ENCODE measurements around the gene ADAMTS13.

ADAMTS13 gene

DNA sequence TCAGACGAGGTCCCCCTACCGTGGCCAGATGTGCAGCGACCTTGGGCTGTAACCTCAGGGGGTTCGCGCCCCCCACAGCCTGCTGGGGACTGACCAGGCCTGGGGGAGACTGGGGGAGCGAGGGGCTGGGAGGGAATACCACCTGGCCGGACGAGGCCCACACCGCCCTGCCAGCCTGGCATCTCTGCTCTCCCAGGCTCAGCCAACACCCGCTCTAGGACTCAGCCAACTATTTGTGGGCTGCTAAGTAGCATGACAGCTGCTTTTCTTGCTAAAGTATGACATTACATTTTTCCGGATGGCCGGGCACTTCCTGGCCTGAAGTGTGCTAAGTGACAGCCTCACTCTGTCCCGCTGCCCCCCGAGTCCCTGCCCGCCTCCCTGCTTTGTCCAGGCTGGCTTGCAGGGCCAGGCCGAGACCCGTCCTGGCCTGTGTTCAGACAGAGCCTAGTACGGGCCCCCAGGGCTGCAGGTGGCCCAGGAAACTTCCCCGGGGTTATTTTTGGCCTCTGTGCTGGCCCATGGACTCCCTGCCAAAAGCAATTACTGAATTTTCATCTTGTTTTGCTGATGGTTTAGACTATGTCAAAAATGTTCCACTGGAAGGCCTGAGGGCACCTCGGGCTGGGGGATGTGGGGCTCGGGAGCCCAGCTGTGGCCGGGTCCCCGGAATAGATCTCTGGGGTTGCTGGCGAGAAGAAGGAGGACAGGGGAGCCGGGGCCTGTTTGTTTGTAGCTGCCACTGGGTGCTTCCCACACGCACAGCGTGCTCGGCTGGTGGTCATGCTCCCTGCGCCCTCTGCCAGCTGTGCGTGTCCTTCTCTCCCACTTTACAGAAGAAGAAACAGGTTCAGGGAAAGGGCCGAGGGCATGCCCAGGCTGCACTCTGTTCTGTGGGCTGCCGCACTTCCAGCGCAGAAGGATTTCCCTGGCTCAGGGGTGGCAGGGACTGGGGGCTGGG lies 70.2 kb downstream of the ADAMTS13 start:
- DNase-seq: peak; percentile 32

DNA sequence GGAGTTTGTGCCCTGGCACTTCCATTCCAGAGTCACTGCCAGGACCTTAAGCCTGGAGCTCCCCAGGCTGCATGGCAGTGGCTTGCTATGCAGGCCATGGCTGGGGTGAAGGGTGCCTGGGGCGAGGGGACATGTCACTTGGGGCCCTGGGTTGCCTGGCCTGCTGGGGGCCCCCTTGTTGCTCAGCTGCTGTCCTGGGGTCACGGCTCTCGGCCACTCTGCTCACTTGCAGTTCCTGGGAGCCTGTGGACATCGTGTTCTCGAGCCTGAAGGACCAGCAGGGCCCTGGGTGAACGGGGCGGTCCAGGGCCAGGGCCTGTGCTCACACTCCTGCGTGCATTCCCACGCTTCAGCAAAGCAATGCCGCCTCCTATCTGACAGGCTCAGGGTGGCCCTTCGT lies 71.3 kb downstream of the ADAMTS13 start:
- DNase-seq: no peak

DNA sequence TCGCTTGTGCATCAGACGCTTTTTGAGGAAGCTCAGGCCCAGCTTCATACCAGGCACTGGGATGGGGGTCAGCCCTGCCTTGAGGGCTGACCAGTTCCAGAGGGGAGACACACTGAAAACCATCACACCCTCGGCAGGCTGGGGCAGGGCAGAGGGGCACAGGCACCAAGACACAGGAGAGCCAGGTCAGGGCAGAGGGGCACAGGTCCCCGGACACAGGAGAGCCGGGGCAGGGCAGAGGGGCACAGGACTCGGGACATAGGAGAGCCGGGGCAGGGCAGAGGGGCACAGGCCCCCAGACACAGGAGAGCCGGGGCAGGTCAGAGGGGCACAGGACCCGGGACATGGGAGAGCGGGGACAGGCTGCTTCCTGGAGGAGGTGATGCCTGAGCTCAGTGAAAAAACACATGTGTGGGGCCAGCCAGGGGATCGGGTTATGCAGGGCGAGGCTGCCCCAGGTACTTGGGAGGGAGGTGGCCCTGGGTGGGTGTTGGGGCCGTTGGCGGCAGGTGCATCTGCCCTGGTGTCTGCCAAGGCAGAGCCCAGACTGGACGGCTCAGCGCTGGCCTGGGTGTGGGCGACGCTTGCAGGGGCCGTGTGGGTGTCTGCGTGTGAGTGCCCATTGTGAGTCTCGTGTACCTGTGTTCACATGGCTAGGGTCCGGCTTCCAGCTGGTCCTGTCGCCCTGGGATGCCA lies 71.8 kb downstream of the ADAMTS13 start:
- no peak for DNase-seq

DNA sequence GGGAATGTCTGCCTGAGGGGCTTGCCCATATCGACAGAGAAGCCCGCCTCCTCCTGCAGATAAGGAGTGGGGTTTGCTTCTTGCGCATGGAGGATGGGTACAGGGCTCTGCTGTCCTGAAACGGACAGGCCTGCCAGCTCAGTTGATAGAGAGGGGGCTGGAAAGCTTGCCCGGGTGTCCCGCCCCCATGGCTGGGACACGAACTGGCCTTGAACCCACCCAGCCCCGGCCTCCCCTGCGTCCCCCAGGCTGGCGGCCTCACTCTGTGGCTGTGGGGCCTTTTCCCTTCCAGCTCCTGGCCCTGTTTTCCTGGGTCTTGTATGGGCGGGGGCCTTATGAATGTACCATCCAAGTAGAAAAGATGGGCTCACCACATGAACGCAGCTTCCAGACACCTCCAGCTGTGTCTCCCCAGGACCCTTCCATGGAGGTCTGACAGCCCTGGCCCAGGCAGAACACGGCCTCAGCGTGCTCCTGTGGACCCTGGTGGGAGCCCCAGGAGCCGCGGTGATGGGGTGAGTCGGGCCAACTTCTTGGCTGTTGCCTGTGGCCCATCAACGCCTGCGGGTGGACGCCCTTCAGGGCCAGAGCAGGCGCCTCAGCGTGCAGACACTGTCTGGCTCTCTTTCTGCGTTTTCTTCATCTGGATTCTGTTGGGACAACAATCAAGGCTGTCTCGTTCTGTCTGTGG lies 72.6 kb downstream of the ADAMTS13 start:
- no peak for DNase-seq

DNA sequence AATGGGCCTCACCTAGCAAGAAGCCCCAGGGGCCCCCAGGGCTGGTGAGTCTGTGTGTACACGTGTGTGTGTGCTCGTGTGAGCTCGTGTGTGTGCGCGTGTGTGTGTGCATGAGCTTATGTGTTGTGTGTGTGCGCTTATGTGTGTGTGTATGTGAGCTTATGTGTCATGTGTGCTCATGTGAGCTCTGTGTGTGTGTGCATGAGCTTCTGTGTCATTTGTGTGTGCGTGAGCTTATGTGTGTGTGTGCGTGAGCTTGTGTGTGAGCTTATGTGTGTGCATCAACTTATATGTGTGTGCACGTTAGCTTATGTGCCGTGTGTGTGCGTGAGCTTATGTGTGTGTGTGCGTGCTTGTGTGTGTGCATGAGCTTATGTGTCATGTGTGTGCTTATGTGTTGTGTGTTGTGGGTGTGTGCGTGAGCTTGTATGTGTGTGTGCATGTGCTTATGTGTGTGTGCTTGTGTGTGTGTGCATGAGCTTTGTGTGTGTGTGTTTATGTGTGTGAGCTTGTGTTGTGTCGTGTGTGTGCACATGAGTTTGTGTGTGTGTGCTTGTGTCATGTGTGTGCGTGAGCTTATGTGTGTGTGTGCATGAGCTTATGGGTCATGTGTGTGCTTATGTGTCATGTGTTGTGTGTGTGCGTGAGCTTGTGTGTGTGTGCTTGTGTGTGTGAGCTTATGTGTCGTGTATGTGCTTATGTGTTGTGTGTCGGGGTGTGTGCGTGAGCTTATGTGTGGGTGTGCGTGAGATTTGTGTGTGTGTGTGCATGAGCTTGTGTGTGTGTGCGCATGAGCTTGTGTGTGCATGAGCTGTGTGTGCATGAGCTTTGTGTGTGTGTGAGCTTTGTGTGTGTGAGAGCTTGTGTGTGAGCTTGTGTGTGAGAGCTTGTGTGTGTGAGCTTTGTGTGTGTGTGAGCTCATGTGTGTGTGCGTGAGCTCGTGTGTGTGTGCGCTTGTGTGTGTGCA lies 73.4 kb downstream of the ADAMTS13 start:
- DNase-seq: no peak

DNA sequence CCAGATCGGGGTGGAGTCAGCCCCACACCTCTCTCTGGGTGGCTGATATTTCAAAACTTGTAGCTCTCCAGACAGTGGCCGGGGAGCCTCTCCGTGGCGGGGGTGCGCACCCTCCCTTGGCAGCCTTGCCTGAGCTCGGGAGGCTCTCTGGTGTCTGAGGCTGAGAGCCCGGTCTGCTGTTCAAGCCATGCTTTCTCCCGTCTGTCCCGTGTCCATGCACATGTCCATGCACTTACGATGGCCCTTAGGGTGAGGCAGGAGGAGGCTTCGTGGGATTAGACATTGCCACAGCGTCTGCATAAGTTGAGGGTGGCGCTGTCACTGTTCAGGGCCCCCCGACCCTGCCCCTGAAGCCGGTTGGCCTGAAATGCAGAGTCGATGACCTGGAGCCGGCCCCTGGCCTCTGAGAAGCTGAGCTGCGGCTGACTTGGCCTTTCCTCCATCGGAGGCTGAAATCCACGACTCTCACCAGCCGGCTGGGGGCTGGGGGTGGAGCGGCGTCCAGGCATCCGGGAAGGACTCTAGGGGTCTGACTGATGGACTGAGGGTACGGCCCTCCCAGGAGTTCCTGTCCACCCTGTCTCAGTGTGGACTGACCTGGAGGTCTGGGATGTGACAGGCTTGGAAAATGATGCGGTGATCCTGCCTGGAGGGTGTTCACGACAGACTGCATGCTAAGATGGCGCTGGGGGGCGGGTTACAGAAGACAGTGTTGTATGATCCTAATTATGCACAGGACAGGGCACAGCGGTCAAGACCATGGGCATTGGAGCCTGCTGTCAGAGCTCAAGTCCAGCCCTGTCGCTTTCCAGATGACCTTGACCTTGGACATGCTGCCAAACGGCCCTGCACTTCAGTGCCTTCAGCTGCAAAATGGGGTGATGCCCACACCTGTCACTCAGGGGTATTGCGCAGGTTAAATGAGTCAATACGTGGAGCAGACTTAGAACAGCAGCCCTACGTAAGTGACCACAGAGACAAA lies 75.0 kb downstream of the ADAMTS13 start:
- DNase-seq: no peak

DNA sequence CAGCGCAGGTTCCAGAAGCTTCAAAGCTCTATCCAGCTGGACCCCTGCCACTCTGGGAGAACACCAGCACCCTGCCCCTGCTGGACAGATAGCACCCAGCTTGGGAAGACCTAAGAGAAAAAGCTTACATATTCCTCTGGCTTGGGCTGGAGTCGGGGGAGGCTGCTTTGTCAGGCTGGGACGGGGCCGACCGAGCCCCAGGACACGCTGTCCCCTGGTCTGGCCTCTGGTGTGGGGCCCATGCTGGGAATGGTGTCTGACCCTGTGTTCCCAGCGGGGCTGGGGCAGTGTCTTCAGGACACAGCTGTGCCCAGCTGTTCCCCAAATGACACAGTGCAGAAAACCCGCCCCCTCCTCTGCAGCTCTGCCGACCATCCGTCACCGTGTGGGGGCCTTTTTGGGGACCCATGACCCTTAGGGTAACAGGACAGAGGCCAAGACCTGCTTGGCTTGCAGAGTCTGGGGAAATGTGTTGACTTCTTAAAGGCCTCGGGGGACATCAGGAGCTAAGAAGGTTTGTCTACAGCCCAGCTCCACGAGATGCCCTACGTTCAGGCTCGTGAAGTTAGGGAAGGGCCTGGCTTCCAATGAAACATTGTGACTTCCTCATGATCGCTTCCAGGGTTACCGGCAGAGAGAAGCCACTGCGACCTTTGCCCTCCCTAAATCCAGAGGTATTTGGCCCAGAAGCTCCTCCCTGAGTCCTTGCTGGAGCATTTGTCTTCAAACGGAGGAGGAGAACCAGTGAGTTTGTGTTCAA lies 77.1 kb downstream of the ADAMTS13 start:
- DNase-seq: no peak

DNA sequence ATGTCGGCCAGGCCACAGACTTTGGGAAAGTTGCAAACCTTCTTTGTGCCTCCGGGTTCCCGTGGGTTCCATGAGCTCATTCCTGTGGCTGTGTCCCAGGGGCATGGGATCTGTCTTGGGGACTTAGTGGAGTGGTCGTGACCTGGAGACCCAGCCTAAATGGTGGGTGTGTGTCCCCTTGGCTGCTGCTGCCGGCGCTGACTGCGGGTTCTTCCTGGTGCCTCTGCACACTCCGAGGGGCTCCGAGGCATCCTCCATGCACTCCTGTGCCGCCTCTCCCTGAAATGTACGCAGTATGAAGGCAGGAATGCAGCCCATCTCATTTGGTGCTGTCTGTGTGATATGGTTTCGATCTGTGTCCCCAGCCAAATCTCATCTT lies 77.7 kb downstream of the ADAMTS13 start:
- no peak for DNase-seq

DNA sequence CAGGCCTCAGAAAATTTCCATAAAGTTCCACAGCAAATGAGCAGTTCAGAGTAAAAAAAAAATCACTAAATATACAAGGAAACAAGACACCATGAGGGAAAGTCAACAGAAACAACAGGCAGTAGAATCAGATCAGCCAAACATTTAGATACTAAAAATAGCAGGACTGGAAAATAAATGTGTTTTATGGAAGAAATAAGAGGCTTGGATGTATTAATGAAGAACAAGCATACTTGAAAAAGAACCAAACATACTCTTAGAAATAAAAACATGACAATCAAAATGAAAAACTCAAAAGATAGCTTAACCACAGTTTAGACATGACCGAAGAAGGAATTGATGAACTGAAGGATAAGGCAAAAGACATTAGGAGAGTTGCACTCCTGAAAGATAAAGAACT lies 79.9 kb downstream of the ADAMTS13 start:
- DNase-seq: no peak

DNA sequence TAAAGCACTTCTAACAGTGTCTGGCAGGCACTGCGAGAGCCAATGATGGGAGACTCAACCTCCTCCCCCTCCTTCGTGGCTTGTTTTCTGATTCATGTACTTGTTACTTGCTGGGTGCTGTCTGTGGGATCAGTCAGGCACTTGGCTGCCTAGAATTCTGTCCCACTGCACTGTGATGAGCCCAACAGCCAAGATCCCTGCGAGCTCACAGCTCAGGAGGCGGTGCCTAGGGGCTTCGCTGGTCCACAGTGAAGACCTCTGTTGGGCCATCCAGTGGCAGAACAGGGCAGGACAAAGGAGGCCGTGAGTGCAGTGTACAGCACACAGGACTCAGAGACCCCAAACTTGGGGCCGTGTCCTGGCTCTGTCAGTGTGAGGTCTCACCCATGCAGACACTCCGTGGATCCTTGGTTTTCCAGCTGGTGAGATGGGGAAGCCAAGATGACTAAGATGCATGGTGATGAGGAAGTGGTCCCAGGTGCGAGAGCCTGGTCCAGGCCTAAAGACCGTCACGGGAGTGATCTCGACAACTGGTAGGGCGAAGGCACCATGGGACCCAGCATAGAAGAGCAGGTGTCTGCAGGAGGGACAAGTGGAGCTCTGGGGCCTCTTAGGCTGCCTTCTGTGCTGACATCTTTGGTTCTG lies 83.1 kb downstream of the ADAMTS13 start:
- no peak for DNase-seq

DNA sequence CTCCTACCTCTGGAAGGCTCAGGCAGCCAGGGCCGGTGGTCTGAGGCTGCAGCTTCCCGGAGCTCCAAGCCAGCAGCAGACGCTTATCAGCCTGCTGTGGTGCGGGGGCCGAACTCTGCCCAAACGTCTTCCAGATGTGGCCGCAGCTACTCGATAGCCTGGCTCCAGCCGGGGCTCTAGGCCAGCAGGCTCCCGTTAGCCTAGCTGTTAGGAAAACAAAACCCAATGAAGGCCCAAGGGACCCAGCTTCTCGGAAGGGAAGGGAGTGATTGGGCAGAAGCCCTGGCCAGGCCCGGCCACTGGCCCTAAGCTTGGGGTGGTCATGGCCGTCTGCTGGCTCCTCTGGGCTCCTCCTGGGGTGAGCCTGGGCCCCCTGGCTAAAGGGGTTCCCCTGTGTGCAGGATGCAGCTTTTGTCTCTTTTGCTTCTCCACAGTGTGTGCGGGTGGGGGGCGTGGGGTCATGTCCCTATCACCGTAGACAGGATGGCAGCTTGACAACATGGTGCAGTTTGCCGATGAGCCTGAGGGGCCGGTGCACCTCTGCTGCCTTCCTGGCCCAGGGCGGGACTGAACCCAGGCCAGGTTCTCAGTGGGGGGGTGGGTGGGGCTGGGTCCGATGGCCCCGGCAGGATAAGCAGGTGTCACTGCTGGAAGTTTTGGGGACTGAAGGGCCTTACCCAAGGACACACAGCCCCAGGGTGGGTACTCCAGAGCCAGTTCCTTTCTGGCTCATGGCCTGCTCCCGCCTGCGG lies 83.9 kb downstream of the ADAMTS13 start:
- no peak for DNase-seq

DNA sequence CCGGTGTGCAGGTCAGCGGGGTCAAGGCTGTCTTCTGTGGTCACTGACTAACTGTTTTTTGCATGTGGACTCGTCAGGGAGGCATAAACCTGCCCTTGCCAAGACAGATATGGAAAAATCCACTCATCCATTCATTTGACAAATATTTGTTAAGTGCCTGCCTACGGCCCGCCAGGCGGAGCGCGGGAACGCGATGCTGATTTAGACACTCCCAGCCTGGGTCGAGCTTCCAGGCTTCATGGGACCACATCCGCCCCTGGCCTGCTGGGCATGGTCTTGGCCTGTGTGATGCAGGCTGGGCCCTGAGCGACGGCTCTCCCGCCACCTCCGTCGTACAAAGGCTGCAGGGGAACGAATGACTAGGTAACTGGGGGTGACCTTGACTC lies 84.5 kb downstream of the ADAMTS13 start:
- DNase-seq: no peak

DNA sequence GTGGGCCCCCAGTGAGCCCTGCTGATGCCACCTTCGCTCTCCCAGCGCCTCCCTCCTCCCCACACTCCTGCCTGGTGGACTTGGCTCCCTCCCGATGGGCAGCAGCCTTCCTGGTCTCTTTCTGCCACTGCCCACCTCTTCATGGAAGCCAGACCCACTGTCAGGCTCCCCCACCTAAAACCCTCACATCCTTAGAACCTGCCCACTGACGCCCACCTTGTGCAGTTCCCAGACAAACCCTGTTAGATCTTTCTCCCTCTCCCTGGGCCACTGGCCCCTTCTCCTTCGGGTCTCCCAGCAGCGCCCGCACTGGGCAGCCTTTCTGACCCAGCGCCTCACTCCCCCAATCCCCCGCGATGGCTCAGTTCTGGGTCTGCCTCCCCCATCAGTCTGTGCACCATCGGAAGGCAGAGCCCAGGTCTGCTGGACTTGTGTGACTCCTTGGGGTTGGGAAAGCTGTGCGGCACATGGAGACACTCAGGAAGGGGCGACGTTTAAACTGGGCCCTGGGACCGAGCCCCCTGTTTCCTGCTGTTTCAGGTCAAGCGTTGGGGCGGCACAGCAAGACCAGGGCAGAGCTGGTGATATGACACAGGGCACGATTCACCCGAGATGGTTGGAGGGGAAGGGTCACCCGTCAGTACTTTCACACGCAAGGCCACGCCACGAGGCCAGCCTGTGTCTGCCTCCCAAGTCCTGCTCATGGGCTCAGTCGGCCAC lies 85.2 kb downstream of the ADAMTS13 start:
- DNase-seq: no peak

DNA sequence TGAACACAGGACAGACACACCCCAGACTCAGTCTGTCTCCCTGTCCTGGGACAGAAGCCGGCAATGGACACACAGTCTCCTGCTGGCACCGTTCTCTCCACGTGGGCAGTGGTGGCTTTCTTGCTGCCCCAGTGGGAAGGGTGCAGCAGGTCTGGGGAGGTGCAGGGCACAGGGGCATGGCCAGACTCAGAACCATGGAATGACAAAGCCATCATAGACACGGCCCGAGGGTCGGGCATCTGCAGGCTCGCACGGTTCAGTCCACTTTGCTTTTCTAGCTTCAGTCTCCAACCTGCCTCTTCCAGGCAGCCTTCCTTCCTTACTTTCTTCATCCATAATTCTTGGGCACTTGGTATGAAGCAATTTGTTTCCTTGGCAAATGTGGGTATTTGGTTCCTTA lies 85.9 kb downstream of the ADAMTS13 start:
- no peak for DNase-seq

Measured in NCI-H2171 (cell line).